ENCODE results near the gene PRRG2. TPM values are rescaled to one million over a fixed set of nuclear protein-coding genes. Genes with fewer than 3 reads are reported as not detected.

Gene PRRG2
- total and polyA plus RNA-seq, 10 of the 15 experiments (the other 5 are each of a cell fraction or from before 2014, with no cell fraction given), result 0.09 to 2.1 (median 0.86) TPM

DNA sequence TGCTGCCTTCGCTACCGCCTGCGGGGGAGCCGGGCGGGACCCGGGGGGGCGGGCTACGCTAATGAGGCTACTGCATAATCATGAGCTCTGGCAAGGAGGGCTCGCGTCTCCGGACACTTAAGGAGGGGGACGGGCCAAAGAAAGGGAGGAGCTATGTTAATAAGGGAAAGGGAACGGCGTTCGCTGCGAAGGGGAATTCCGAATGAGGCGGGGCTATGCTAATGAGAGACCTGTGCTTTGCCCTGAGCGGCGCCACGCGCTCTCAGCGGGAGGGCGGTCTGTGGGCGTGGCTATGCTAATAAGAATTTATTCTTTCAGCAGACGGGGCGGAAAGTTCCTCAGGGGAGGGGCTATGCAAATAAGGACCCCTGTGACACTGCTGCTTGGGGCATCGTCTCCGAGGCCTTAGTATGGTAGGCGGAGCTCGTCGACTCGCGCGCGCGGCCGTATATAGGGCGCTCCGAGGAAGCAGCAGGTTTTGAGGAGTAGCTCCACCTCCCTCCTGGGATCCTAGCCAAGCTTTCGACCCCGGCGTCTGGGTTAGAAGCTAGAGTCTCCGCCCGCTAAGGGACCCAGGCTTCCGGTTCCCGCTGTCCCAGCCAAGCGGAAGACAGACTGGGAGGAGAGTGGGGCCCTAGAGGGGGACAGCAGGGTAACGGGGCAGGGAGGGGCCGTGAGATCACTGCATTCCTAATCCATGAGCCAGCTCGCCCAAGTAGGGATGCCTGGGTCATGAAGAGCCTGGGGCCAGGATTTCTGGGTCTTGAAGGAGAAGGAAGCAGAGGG lies 59.2 kb downstream of the PRRG2 start, which contains the start of gene RRAS (continued):
- TF ChIP-seq, protein P1, sequence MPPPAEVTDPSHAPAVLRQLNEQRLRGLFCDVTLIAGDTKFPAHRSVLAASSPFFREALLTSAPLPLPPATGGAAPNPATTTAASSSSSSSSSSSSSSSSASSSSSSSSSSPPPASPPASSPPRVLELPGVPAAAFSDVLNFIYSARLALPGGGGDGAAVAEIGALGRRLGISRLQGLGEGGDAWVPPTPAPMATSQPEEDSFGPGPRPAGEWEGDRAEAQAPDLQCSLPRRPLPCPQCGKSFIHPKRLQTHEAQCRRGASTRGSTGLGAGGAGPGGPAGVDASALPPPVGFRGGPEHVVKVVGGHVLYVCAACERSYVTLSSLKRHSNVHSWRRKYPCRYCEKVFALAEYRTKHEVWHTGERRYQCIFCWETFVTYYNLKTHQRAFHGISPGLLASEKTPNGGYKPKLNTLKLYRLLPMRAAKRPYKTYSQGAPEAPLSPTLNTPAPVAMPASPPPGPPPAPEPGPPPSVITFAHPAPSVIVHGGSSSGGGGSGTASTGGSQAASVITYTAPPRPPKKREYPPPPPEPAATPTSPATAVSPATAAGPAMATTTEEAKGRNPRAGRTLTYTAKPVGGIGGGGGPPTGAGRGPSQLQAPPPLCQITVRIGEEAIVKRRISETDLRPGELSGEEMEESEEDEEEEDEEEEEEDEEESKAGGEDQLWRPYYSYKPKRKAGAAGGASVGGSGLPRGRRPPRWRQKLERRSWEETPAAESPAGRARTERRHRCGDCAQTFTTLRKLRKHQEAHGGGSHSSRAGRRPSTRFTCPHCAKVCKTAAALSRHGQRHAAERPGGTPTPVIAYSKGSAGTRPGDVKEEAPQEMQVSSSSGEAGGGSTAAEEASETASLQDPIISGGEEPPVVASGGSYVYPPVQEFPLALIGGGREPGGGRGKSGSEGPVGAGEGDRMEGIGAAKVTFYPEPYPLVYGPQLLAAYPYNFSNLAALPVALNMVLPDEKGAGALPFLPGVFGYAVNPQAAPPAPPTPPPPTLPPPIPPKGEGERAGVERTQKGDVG (CRISPR knock-in tag; IDR thresholded peaks at IDR 0.05), result no peak
- no peak for TF ChIP-seq RAD51 (IDR thresholded peaks at IDR 0.05)
- TF ChIP-seq TCF7 (IDR thresholded peaks at IDR 0.05; ENCODE audit: borderline replicate concordance), result no peak
- no peak for TF ChIP-seq ZNF217 (IDR thresholded peaks at IDR 0.05)
- TF ChIP-seq SREBF2 (IDR thresholded peaks at IDR 0.05; ENCODE audit: low read length), result no peak
- TF ChIP-seq SP1 (IDR thresholded peaks at IDR 0.05; ENCODE audit: low read depth, low read length), result peak; percentile 63
- TF ChIP-seq NFIC (IDR thresholded peaks at IDR 0.05; ENCODE audit: low read depth, low read length), result no peak
- TF ChIP-seq, protein P2, sequence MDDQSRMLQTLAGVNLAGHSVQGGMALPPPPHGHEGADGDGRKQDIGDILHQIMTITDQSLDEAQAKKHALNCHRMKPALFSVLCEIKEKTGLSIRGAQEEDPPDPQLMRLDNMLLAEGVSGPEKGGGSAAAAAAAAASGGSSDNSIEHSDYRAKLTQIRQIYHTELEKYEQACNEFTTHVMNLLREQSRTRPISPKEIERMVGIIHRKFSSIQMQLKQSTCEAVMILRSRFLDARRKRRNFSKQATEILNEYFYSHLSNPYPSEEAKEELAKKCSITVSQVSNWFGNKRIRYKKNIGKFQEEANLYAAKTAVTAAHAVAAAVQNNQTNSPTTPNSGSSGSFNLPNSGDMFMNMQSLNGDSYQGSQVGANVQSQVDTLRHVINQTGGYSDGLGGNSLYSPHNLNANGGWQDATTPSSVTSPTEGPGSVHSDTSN (IDR thresholded peaks at IDR 0.05; ENCODE audit: insufficient replicate concordance, low read depth, low read length), result no peak
- TF ChIP-seq RFX5 (IDR thresholded peaks at IDR 0.05; ENCODE audit: low read depth, low read length), result no peak; the same call in 1 of the 2 replicates
- peak; percentile 59 for TF ChIP-seq TAF1 (IDR thresholded peaks at IDR 0.05; ENCODE audit: borderline replicate concordance, low read depth, low read length)
- TF ChIP-seq NFYB (IDR thresholded peaks at IDR 0.05; ENCODE audit: insufficient read depth, low read depth, low read length), result peak; percentile 60; the same call in 1 of the 2 replicates
- TF ChIP-seq, protein P3, sequence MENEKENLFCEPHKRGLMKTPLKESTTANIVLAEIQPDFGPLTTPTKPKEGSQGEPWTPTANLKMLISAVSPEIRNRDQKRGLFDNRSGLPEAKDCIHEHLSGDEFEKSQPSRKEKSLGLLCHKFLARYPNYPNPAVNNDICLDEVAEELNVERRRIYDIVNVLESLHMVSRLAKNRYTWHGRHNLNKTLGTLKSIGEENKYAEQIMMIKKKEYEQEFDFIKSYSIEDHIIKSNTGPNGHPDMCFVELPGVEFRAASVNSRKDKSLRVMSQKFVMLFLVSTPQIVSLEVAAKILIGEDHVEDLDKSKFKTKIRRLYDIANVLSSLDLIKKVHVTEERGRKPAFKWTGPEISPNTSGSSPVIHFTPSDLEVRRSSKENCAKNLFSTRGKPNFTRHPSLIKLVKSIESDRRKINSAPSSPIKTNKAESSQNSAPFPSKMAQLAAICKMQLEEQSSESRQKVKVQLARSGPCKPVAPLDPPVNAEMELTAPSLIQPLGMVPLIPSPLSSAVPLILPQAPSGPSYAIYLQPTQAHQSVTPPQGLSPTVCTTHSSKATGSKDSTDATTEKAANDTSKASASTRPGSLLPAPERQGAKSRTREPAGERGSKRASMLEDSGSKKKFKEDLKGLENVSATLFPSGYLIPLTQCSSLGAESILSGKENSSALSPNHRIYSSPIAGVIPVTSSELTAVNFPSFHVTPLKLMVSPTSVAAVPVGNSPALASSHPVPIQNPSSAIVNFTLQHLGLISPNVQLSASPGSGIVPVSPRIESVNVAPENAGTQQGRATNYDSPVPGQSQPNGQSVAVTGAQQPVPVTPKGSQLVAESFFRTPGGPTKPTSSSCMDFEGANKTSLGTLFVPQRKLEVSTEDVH (IDR thresholded peaks at IDR 0.05; ENCODE audit: low read depth, partially characterized antibody), result no peak
- no peak for TF ChIP-seq MYC (IDR thresholded peaks at IDR 0.05; ENCODE audit: insufficient read depth, insufficient read length, insufficient replicate concordance, low read length, severe bottlenecking)
- no peak for TF ChIP-seq CBX3 (IDR thresholded peaks at IDR 0.05; ENCODE audit: borderline replicate concordance, low read depth)
- no peak for TF ChIP-seq CHD4 (IDR thresholded peaks at IDR 0.05)
- TF ChIP-seq, protein P4, sequence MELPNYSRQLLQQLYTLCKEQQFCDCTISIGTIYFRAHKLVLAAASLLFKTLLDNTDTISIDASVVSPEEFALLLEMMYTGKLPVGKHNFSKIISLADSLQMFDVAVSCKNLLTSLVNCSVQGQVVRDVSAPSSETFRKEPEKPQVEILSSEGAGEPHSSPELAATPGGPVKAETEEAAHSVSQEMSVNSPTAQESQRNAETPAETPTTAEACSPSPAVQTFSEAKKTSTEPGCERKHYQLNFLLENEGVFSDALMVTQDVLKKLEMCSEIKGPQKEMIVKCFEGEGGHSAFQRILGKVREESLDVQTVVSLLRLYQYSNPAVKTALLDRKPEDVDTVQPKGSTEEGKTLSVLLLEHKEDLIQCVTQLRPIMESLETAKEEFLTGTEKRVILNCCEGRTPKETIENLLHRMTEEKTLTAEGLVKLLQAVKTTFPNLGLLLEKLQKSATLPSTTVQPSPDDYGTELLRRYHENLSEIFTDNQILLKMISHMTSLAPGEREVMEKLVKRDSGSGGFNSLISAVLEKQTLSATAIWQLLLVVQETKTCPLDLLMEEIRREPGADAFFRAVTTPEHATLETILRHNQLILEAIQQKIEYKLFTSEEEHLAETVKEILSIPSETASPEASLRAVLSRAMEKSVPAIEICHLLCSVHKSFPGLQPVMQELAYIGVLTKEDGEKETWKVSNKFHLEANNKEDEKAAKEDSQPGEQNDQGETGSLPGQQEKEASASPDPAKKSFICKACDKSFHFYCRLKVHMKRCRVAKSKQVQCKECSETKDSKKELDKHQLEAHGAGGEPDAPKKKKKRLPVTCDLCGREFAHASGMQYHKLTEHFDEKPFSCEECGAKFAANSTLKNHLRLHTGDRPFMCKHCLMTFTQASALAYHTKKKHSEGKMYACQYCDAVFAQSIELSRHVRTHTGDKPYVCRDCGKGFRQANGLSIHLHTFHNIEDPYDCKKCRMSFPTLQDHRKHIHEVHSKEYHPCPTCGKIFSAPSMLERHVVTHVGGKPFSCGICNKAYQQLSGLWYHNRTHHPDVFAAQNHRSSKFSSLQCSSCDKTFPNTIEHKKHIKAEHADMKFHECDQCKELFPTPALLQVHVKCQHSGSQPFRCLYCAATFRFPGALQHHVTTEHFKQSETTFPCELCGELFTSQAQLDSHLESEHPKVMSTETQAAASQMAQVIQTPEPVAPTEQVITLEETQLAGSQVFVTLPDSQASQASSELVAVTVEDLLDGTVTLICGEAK (IDR thresholded peaks at IDR 0.05; ENCODE audit: borderline replicate concordance), result peak; percentile 70; the same call in 1 of the 2 replicates
- 0 out of 2 replicates have a peak, but pooled peaks have one; percentile 1 for TF ChIP-seq SPI1 (IDR thresholded peaks at IDR 0.05; ENCODE audit: borderline replicate concordance, insufficient read depth, low read depth, low read length)
- no peak for TF ChIP-seq STAT3 (IDR thresholded peaks at IDR 0.05; ENCODE audit: low read depth, low read length)
